Raji (cell line): Measurements from ENCODE around the gene PDE11A.

Source experiments
- POLR2A ChIP-seq: IDR thresholded peaks from 2 replicates; pipeline ENCODE4 v1.6.1; 2011; ENCODE audit warnings: low read depth, low read length, control low read depth; ENCODE audit not compliant: insufficient read depth

Gene PDE11A

GRCh38 chr2:177826897-177827296 lies 245.7 kb downstream of the PDE11A start:
- TF ChIP-seq POLR2A, result no peak

DNA sequence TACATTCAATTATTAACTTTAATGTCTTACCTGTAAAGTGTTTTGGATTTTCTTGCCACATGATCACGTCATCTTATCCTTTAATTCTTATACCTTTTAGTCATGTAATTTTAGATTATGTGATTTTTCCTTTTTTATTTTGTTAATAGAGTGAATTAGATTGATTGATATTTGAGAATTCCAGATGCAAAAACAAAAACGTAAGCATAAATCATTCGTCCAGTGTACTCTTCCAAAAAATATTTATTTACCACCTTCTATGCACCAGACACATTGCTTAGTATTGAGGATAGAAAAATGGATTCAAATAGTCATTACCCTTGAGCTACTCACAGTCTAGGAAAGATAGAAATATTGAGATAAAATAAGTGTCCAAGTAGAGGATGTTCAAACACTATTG lies 249.6 kb downstream of the PDE11A start:
- no peak for TF ChIP-seq POLR2A

DNA sequence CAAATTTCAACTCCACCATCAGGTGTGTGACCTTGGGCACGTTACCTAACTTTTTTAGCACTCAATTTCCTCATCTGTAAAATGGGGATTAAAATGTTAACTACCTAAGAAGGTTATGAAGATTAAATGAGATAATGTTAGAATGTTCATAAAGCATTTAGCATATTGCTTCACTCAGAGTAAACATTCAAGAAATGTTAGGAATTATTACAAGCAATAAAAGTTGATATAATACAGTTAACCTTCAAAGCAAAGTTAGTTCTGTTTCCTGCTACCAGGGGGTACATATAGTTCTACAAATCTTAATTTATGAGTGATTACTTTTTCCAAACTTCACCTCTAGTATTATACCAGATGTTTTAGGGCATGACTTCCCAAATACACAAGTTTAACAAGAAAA lies 254.2 kb downstream of the PDE11A start:
- TF ChIP-seq POLR2A, result no peak

DNA sequence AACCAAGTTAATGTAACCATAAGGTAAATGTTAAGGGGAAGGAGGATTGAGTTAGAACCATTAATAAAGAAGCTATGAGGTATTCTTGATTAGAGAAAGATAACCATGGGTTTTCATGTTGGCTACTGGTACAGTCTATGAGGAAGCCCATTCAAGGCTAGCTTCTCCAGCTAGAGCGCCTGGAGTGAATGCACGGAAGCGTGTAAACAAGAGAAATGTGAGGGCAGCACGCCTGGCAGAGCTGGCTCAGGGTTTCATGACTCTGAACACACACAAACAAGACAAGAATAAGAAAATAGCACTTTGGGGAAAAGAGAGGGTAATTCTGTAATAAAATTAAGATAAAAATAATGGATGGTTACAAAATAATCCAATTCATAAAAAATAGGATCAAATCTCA lies 255.3 kb downstream of the PDE11A start:
- no peak for TF ChIP-seq POLR2A

DNA sequence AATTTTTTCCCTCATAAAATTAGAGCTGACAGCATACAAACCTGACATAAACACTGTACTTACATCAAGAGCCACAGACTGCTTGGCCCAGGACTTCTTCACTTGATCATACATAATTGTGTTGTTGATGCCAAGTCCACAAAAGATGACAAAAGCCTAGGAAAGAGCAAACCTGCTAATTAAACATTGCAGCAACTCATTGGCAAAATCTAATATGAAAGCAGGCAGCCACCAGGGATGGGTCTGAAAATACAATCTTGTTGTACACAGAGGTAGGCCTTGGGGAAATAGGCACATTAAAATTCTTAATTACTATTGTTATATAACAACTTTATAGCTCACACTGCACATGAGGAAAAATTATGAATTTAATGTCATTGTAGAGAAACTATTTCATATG lies 255.8 kb downstream of the PDE11A start:
- TF ChIP-seq POLR2A, result no peak

DNA sequence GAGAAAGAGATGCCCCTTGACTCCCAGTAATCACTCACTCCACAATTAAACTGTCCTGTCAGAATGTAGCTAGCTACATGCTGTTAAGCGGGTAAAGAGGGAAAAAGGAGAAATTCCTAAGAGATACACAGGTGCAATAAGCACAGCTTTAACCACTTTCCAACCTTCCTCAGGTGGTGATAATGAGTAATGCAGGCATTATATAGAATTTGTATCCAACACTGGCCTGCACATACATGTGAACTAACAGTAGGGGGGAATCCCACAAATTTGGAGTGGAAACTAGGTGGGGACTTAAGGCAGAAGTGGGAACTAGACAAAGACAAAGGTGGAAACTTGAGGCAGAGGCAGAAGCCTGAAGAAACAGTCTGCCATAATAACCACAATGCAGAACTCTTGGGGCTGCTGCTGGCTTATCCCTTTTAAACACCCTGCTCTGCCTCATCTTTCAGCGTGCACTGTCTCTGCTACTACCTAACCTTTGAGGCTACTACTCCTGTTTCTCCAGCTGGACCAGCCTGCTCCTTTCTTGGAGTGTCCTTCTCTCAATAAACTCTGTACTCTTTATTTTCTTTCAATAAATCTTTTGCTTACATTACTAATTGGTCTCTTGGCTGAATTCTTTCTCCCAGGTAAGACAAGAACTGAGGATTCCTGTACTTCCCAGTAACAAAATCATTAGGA lies 259.7 kb downstream of the PDE11A start:
- no peak for TF ChIP-seq POLR2A

DNA sequence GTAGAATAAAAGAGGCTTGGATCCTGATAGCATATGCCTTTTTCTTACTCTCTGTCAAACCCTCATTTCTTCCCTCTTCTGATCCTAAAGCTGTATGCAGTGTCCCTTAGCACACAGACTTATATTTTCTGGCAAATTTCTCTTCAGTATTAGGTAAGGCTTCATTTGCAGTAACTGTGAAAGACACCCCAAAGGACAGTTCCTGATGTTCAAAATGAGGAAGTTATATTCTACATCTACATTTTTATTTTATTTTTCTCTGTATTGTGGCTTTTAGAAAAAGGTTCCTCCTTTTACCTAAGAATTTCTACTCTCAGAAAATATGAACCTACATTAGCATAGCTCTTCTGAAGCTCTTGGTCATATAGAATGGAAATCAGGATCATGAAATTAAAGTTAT lies 261.7 kb downstream of the PDE11A start:
- no peak for TF ChIP-seq POLR2A

DNA sequence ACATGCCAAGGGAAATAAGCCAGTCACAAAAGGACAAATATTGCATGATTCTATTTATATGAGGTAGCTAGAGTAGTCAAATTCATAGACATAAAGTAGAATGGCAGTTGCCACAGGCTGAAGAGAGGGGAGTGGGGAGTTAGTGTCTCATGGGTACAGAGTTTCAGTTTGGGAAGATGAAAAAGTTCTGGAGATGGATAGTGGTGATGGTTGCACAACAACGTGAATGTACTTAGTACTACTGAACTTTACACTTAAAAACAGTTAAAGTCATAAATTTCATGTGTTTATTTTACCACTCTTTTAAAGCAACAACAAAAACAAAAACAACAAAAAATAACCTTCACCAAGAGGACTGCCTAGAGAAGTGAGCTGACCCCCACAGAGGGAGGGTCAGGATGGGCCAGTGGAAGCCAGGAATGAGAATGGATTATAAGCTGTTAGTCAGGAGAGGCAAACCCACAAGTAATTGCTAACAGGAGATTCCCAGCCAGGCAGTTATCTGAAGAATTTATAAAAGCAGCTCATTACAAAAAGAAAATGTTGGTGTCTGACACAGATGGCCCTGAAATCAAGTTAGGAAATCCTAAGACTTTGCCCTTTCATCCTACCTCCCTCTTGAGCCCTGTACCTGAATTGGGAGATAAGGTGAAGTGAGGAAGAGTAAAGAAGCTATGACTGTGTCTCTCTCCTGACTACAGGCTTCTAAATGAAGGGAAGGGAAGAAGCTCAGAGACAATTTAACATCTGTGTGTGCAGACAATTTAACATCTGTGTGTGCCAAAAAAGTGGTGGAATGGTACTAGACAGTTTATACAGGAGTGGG lies 263.4 kb downstream of the PDE11A start:
- no peak for TF ChIP-seq POLR2A

GRCh38 chr2:177806025-177806424 lies 266.6 kb downstream of the PDE11A start:
- no peak for TF ChIP-seq POLR2A

DNA sequence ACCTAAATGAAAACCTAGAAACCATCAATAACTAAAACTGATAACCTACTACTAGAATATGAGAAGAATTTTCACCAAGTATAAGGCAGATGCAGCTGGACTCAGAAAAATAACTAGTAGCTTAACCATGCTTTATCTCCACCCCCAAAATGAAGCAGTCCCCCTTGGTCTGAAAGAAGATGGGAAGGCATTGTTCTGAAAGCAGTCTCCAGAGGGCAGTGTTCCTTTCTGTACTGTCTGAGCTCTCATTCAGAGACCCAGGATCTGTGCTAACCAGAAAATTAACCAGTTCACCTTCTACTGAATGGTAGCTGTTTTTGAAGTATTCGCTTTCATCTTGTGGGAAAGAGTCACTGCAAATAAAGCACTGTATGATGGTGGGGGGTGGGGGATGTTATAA lies 273.0 kb downstream of the PDE11A start:
- no peak for TF ChIP-seq POLR2A

DNA sequence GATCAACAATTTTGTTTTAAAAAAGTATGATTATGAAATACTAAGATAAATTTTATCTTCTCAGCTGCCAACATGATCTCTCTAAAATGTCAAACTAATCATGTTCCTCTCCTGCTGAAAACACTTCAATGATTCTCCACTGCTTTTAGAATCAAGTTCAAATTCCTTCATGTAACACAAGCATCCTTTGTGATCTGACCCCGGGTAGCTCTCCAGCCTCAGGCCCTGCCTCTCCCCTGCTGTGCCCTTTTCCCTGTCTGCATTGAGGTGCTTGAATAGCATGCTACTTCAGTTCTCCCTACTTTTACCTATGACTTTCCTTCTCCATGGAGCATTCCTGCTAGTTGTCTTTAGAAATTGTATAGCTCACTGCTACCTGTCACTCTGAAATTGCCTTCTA lies 274.8 kb downstream of the PDE11A start:
- no peak for TF ChIP-seq POLR2A

- TF ChIP-seq POLR2A, result no peak
These were observed 275.7 kb downstream of the PDE11A start for GRCh38 chr2:177796654-177797415.

DNA sequence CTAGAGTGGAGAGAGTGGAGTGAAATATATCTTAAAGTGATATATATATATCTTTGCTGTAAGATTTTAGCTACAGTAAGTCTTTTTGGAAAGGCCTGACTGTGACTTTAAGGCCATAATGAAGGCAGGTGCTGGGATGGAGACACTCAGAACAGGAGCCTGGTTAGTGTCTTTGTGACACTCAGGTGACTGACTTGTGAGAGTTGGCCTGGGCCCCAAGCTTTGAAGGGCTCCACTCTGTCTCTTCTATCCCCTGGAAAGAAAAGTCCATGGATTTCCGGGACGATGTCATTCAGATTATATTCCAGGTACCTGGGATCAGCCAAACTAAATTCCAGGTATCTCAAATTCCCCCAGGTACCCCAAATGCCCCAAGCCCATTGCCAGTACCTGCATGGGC lies 276.6 kb downstream of the PDE11A start:
- TF ChIP-seq POLR2A, result no peak

DNA sequence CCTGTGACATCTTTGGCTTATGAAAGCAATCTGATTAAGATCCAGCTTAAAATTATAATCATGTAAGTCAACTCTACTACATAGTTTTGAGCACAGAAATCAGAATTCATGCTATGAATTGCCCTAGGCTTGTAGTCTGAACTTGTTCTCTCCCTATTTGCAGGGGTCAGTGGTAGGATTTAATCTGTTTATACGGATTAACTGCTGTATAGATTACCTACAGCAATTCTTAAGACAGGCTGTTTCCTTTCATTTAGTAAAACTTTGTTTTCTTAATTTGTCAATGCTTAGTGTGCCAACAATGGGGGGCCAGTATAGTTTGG lies 287.9 kb downstream of the PDE11A start:
- TF ChIP-seq POLR2A, result no peak

DNA sequence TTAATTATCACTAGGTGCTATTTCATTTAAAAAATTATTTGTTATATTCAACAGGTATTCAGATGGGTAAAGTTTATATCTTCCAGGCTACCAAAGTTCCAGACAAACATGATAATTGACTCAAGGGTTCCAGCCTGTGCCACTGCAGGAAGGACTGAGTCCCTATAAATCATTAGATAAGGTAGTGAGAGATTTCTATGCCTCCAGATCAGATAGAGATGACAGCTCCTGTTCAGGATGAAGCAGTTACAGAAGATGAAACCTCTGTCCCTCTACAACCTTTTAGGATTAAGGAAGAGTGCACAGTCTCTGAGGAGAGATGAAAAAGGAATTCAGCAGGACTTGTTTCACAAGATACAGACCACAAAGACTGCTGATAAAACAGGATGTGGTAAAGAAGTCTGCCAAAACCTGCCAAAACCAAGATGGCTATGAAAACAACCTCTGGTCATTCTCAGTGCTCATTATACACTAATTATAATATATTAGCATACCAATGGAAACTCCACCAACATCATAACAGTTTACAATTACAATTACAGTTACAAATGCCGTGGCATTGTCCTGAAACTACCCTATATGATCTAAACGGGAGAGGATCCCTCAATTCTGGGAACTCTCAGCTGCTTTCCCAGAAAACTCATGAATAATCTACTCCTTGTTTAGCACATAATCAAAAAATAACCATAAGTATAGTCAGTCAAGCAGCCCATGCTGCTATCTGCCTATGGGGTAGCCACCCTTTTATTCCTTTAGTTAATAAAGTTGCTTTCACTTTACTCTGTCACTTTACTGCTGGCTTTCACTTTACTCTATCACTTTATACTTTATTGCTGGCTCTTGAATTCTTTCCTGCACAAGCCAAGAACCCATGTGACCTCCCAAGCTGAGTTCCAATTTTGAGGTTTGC lies 288.5 kb downstream of the PDE11A start:
- no peak for TF ChIP-seq POLR2A
